Activated CD4-positive, alpha-beta T cell treated with anti-CD3 and anti-CD28 coated beads for 36 hours (primary cell): Measurements from ENCODE around the gene SYVN1. TPM values are rescaled to one million over a fixed set of nuclear protein-coding genes. Genes with fewer than 3 reads are reported as not detected.
A peak's percentile ranks its signal among the peaks of the same experiment; 100 is the strongest.
"Not testable (repeated sequence)": the region's sequence is repeated elsewhere in the genome, so short reads cannot be mapped to it uniquely, and the experiment has no call there.

Experiments used
- ATAC-seq: fragments of 200-7000 bp; cut with Tn5 transposase; one replicate; pipeline ENCODE4 v1.10.0; 2021; ENCODE audit warnings: mild to moderate bottlenecking, moderate library complexity
- CTCF ChIA-PET: fragments of 350-600 bp; sonication (Branson Sonifier 250); formaldehyde crosslinking; loops from one replicate; lab custom pipeline; 2021; ENCODE audit warnings: antibody characterized with exemption; lab: Charles Lee
- POLR2A ChIA-PET: fragments of 350-600 bp; sonication (Branson Sonifier 250); formaldehyde crosslinking; loops from one replicate; lab custom pipeline; 2021; ENCODE audit warnings: antibody characterized with exemption, inconsistent platforms; lab: Charles Lee
- DNase-seq: peaks from one replicate; pipeline ENCODE4 v3.0.0-alpha.2; 2020
- H3K27ac Mint-ChIP-seq: one replicate; pipeline ENCODE4 v1.8.0; 2021; ENCODE audit warnings: mixed read lengths
- H3K27me3 Mint-ChIP-seq: one replicate; pipeline ENCODE4 v1.8.0; 2021; ENCODE audit warnings: mixed read lengths
- H3K36me3 Mint-ChIP-seq: one replicate; pipeline ENCODE4 v1.8.0; 2021; ENCODE audit warnings: low read depth, mixed read lengths
- H3K4me1 Mint-ChIP-seq: one replicate; pipeline ENCODE4 v1.8.0; 2021; ENCODE audit warnings: mixed read lengths
- H3K4me3 Mint-ChIP-seq: one replicate; pipeline ENCODE4 v1.8.0; 2021; ENCODE audit warnings: mild to moderate bottlenecking, moderate library complexity, mixed read lengths
- H3K9me3 Mint-ChIP-seq: one replicate; pipeline ENCODE4 v1.8.0; 2021; ENCODE audit warnings: low read depth, mixed read lengths
- intact Hi-C, 2 experiments: fragments of 100-400 bp; cut with DNase I in 1 of 2; cut with micrococcal nuclease in 1 of 2; formaldehyde crosslinking; loops; one replicate each; pipeline versions ENCODE4 v1.14.2 to v1.15.1; 2022 to 2024; cut with DNase I, micrococcal nuclease
- total RNA-seq, 2 experiments: library from RNA; stranded (reverse); gene quantifications; one replicate each; pipeline ENCODE4 v1.2.3, GENCODE V29; 2021

SYVN1 gene
- total RNA-seq, 2 experiments from 2014 or later: 24.3 to 31.1 TPM

DNA sequence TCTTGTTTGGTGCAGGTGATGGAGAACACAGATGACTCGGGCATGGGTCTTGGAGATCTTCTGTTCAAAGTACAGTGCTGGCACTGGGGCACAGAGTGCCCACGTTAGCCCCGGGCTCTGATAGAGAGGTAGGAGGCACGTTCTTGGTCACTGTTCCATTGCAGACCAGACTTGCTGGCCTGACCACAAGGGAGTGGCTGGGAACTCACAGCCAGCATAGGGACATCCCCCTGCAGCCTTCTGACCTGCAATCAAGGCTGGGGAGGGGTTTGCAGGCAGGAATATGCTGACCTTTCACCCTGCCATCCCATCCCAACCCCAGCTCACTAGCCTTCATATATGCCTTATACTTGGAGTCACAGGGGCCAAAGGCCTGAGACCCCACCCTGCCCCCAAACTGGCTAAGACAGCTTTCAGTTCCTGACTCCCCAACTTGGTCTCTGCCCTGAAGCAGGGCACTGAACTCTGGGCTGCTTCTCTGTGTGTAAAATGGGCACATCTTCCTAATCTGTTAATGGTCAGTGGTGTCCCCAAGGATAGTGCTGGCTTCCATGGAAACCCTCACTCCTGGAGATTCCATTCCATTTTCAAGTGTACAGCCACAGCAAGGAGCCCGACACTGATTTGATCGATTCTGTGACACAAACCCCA, 7.6 kb downstream of the SYVN1 start:
- no peaks in the 10 kb centered on the region for H3K9me3 Mint-ChIP-seq
- ATAC-seq (no peak), DNase-seq (no peak)
- no peaks in the 10 kb centered on the region for H3K27me3 Mint-ChIP-seq
- H3K4me3 Mint-ChIP-seq: no peak overlapping the region
- ChIA-PET CTCF (interaction anchor here (1.1 kb wide), 1 partner anchor 15 kb away, joined by 4 read pairs; the partner anchor contains the start of gene TM7SF2), POLR2A (interaction anchor here (0.6 kb wide), 1 partner anchor 19 kb away, joined by 6 read pairs; no protein-coding TSS in a partner anchor)
- peaks cover 14% of the 10 kb centered on the region for H3K4me1 Mint-ChIP-seq
- intact Hi-C loops: no loop called here
- peaks cover 28% of the 10 kb centered on the region for H3K36me3 Mint-ChIP-seq
- no peak overlapping the region for H3K27ac Mint-ChIP-seq

DNA sequence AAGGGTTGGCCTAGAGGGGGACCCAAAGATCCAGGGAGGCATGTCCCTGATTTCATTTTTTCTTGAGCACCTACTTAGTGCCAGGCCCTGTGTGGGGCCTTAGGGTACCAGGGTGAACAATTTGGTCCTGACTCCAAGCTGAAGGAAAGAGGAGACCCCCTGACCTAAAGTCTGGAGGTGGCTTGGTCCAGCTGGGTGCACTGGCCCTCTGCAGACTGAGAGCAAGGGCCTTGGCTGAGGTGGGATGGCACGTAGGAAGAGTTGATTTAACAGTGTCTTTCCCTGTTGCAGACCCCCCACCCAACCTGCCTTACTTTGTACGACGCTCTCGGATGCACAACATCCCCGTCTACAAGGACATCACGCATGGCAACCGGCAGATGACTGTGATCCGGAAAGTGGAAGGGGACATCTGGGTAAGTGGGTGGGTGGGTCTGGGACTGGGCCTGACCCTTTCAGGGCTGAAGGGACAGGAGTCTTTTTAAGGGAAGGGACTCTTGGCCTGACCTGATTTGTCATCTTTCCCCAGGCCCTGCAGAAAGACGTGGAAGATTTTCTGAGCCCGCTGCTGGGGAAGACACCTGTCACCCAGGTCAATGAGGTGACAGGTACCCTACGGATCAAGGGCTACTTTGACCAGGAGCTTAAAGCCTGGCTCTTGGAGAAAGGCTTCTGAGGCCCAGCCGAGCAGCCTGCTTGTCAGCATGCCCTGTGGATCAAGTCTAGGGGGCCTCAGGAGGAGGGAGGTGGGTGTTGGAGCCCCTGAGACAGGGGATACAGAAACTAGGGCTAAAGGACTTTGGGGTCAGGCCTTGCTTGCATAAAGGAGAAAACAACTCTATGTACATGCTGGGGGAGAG, 8.9 kb downstream of the SYVN1 start:
- ChIA-PET CTCF (interaction anchor here (0.7 kb wide), 1 partner anchor 21 kb away, joined by 3 read pairs; no protein-coding TSS in a partner anchor), POLR2A (no interaction called here)
- Mint-ChIP-seq H3K27me3 (no peaks in the 10 kb centered on the region), H3K36me3 (peaks cover 36% of the 10 kb centered on the region), H3K4me1 (peaks cover 20% of the 10 kb centered on the region), H3K27ac (no peak overlapping the region), H3K9me3 (no peaks in the 10 kb centered on the region), H3K4me3 (no peak overlapping the region)
- DNase-seq: no peak
- no peak for ATAC-seq
- intact Hi-C loops: no loop called here

DNA sequence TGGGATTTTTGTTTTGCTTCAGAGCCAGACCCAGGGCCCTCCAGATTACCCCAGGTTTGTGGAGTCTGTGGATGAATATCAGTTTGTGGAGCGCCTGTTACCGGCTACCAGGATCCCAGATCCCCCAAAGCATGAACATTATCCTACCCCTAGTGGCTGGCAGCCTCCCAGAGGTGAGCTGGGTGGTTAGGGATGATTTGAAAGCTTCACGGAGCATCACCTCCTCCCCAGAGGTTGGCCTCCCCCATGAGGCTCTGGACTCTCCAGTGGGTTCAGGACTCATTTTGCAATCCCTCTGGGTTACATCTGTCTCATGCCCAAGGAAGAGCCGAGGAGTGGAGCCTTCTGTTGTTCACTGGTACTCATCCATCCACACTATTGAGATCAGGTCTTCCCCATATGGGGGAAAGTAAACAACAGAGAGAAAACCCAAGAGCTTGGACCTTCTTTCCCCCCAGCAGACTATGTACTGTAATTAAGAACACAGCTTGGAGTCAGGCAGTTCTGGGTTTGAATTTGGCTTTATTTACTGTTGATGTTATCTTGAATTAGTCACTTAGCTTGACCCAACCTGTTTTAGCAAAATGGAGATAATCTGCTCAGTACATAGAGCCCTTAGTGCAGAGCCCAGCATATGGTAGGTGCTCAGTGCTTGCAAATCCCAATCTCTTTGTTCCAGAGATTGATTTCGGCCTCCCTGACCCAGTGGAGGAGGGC, 9.7 kb downstream of the SYVN1 start:
- peaks cover 44% of the 10 kb centered on the region for H3K36me3 Mint-ChIP-seq
- H3K27ac Mint-ChIP-seq: peak overlapping the region; percentile 21

DNA sequence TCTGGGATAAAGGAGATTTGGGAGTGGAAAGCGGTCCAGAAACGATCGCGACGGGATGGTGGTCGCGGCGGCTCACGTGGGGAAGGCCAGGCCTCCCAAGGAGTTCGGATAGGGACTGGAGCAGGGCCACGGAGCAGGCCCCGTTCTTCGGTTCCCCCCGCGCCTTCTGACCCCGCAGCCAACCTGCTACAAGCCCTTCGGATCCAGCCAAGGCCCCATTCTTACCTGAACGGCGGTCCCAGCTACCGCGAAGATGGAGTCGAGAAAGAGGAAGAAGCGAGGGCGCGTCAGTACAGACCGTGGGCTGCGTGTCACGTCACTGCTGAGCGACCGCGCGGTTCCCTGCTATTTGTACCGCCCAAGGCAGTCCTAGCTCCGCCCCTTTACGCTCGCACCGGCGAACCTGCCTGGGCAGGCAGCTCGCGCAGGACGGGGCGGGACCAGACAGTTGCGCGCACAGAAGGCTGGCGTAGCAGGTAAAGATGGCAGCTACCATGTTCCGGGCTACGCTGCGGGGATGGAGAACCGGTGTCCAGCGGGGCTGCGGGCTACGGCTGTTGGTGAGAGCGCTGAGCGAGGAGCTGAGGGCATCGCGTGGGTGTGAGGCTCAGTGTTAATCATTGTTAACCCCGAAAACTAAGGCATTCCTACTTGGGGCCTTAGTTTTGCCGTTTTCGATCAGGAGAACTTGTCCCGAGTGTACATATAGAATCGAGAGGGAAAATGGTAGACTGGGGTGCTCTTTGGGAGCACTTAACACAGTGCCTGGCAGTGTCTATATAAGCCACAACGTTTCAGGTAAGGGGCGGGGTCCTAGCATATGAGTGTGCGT, 12.2 kb downstream of the SYVN1 start, which contains the start of the genes FAU and MRPL49:
Gene FAU (minus strand): TSS at position 270 of the 832 bp plus-strand sequence. CDS start 321 bp downstream, outside the sequence.
Gene MRPL49 (plus strand): TSS at position 457 of the 832 bp plus-strand sequence. CDS start 26 bp downstream, at position 483.
- ChIA-PET CTCF (interaction anchor here (0.7 to 2.6 kb wide), 11 partner anchors 9 to 386 kb away, joined by 3 to 20 read pairs (median 5); partner anchors contain the start of genes ARL2, CDCA5, SYVN1 and ZFPL1), POLR2A (interaction anchor here (0.5 to 2.0 kb wide), 13 partner anchors 9 to 377 kb away, joined by 3 to 19 read pairs (median 3); partner anchors contain the start of genes CAPN1, CDC42EP2, MALAT1 and TM7SF2)
- Mint-ChIP-seq H3K4me1 (peaks cover 39% of the 10 kb centered on the region), H3K9me3 (no peaks in the 10 kb centered on the region), H3K27me3 (no peaks in the 10 kb centered on the region), H3K27ac (peak within 1 kb of the TSS; percentile 100), H3K36me3 (peaks cover 62% of the 10 kb centered on the region), H3K4me3 (peak within 1 kb of the TSS; percentile 100)
- ATAC-seq (peak; percentile 89), DNase-seq (peak; percentile 100)
- intact Hi-C loops: loop anchor here (1.0 to 2.0 kb wide), 6 partner anchors 12 to 319 kb away; partner anchors contain the start of genes CDCA5 (in 2 of the 2), SYVN1 (in 2 of the 2), ZFPL1 (in 2 of the 2) and ATG2A (in 1 of the 2)

More for the DNA sequence above, 9.7 kb downstream of the SYVN1 start:
- DNase-seq (no peak), ATAC-seq (no peak)
- H3K9me3 Mint-ChIP-seq: no peaks in the 10 kb centered on the region
- ChIA-PET CTCF (interaction anchor here (0.5 to 1.7 kb wide), 3 partner anchors 10 to 251 kb away, joined by 3 to 4 read pairs (median 3); no protein-coding TSS in a partner anchor), POLR2A (no interaction called here)
- H3K27me3 Mint-ChIP-seq: no peaks in the 10 kb centered on the region
- intact Hi-C loops: no loop called here
- H3K4me3 Mint-ChIP-seq: peak overlapping the region; percentile 24
- peaks cover 27% of the 10 kb centered on the region for H3K4me1 Mint-ChIP-seq

DNA sequence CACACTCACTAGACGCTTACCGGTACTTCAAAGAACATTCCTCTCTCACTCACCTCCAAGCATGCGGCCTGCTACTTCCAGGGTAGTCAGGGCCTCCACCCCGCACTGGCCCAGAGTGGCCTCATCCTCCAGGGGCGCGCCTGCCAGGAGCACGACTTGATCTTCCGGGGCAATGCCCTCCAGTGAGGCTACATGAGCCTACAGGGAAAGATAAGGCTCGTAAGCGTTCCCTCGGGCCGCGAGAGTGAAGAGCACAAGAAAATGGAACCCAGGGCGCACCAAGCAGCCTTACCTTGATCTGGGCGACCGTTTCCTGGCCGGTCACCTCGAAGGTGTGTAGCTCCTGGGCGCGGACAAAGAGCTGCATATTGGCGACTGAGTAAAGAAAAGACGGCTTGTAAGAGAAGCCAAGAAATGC, 12.9 kb downstream of the SYVN1 start:
- H3K27me3 Mint-ChIP-seq: no peaks in the 10 kb centered on the region
- intact Hi-C loops: no loop called here
- DNase-seq (peak; percentile 59), ATAC-seq (no peak)
- peaks cover 42% of the 10 kb centered on the region for H3K4me1 Mint-ChIP-seq
- peaks cover 60% of the 10 kb centered on the region for H3K36me3 Mint-ChIP-seq
- no peaks in the 10 kb centered on the region for H3K9me3 Mint-ChIP-seq
- peak overlapping the region; percentile 100 for H3K27ac Mint-ChIP-seq
- ChIA-PET CTCF (interaction anchor here (0.7 to 2.6 kb wide), 11 partner anchors 8 to 769 kb away, joined by 3 to 20 read pairs (median 5); partner anchors contain the start of genes CCDC85B, SYVN1 and TM7SF2), POLR2A (interaction anchor here (0.5 to 2.0 kb wide), 9 partner anchors 10 to 377 kb away, joined by 3 to 19 read pairs (median 3); partner anchors contain the start of genes MALAT1 and TM7SF2)
- H3K4me3 Mint-ChIP-seq: peak overlapping the region; percentile 100

DNA sequence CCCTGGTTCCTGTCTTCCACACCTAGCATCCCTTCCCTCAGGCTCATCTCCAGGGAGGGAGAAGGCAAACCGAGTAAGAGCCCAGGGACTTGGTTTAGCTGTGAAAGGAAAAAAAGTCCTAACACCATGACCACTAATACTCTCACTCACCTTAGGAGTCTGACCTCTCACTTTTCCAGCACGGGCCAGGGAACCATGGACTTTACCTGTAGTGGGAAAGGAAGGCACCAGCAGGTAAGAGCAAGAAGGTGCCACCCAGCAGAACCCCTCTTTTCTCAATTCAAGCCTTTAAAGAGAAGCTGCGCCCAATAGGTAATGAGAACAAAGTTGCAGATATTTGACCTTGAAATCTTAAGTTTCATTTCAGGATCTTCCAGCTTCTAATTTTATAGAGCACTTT, 13.5 kb downstream of the SYVN1 start:
- ATAC-seq (no peak), DNase-seq (no peak)
- H3K36me3 Mint-ChIP-seq: peaks cover 58% of the 10 kb centered on the region
- H3K9me3 Mint-ChIP-seq: no peaks in the 10 kb centered on the region
- intact Hi-C loops: no loop called here
- ChIA-PET POLR2A (interaction anchor here (0.6 kb wide), 1 partner anchor 41 kb away, joined by 12 read pairs; no protein-coding TSS in a partner anchor), CTCF (interaction anchor here (0.7 to 2.6 kb wide), 6 partner anchors 8 to 770 kb away, joined by 3 to 20 read pairs (median 9); partner anchors contain the start of genes CCDC85B, SYVN1 and TM7SF2)
- no peaks in the 10 kb centered on the region for H3K27me3 Mint-ChIP-seq
- H3K27ac Mint-ChIP-seq: peak overlapping the region; percentile 100
- H3K4me1 Mint-ChIP-seq: peaks cover 46% of the 10 kb centered on the region
- peak overlapping the region; percentile 100 for H3K4me3 Mint-ChIP-seq

DNA sequence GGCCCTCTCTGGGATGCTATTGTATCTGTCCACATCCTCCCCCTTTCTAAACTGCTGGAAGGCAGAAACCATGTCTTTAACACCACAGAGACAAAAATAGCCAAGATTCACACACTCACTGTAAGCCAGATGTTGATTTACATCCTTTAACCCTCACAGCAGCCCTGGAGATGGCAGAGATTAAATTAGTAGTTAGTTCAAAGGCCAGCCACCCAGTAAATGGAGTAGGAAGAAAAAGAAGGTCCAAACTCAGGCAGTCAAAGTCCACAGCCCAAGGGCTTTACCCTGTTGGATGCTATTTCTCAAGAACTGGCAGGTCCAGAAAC, 14.7 kb downstream of the SYVN1 start:
- Mint-ChIP-seq H3K9me3 (no peaks in the 10 kb centered on the region), H3K36me3 (peaks cover 61% of the 10 kb centered on the region), H3K4me3 (peak overlapping the region; percentile 100), H3K27me3 (no peaks in the 10 kb centered on the region), H3K27ac (peak overlapping the region; percentile 100), H3K4me1 (peaks cover 53% of the 10 kb centered on the region)
- POLR2A ChIA-PET: no interaction called here
- DNase-seq (no peak), ATAC-seq (no peak)
- intact Hi-C loops: loop anchor here (10.0 kb wide), 3 partner anchors 345 to 875 kb away; partner anchors contain the start of genes CCDC88B (in 1 of the 2), FKBP2 (in 1 of the 2), PPP1R14B (in 1 of the 2) and SF1 (in 1 of the 2)
- CTCF ChIA-PET: no interaction called here

DNA sequence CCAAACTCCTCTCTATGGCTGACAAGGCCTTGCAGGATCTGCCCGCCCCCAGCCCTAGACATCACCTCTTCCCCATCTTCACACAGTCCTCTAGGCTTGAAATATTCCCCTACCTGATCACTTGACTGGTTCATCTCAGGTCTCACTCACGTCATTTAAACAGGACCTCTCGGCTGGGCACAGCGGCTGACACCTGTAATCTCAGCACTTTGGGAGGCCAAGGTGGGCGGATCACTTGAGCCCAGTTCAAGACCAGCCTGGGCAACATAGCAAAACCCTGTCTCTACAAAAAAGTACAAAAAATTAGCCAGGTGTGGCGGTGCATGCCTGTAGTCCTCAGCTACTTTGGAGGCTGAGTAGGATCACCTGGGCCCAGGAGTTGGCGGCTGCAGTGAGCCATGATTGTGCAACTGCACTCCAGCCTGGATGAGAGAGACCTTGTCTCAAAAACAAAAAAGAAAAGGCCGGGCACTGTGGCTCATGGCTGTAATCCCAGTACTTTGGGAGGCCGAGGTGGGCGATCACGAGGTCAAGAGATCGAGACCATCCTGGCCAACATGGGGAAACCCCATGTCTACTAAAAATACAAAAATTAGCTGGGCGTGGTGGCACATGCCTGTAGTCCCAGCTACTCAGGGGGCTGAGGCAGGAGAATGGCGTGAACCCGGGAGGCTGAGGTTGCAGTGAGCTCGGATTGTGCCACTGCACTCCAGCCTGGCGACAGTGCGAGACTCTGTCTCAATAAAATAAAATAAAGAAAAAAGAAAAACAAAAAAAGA, 15.2 kb downstream of the SYVN1 start:
- H3K27me3 Mint-ChIP-seq, H3K9me3 Mint-ChIP-seq, DNase-seq, ATAC-seq: not testable (repeated sequence)
- ChIA-PET POLR2A (interaction anchor here (1.6 to 2.0 kb wide), 2 partner anchors 16 to 20 kb away, joined by 4 to 9 read pairs; no protein-coding TSS in a partner anchor), CTCF (interaction anchor here (0.5 to 2.0 kb wide), 7 partner anchors 10 to 106 kb away, joined by 3 to 17 read pairs (median 3); no protein-coding TSS in a partner anchor)
- H3K36me3 Mint-ChIP-seq: peaks cover 55% of the 10 kb centered on the region
- peak overlapping the region; percentile 79 for H3K27ac Mint-ChIP-seq
- intact Hi-C loops: loop anchor here (10.0 kb wide), 3 partner anchors 344 to 874 kb away; partner anchors contain the start of genes CCDC88B (in 1 of the 2), FKBP2 (in 1 of the 2), PPP1R14B (in 1 of the 2) and SF1 (in 1 of the 2)
- H3K4me1 Mint-ChIP-seq: peaks cover 53% of the 10 kb centered on the region
- peak overlapping the region; percentile 100 for H3K4me3 Mint-ChIP-seq
